DND-41 (cell line): ENCODE data around the gene PAN2.

Experiments used
- EZH2 ChIP-seq: IDR thresholded peaks from 3 replicates; pipeline ENCODE4 v1.6.1; 2012; ENCODE audit warnings: borderline replicate concordance, low read depth, mild to moderate bottlenecking, moderate library complexity, low read length, inconsistent platforms; ENCODE audit not compliant: severe bottlenecking
- TF ChIP-seq, protein P1 (sequence below): IDR thresholded peaks from 2 replicates; pipeline ENCODE4 v1.5.1; 2012; ENCODE audit warnings: borderline replicate concordance, low read length, moderate library complexity, mild to moderate bottlenecking; ENCODE audit not compliant: poor library complexity, severe bottlenecking; ENCODE audit errors: extremely low read depth

DNA sequence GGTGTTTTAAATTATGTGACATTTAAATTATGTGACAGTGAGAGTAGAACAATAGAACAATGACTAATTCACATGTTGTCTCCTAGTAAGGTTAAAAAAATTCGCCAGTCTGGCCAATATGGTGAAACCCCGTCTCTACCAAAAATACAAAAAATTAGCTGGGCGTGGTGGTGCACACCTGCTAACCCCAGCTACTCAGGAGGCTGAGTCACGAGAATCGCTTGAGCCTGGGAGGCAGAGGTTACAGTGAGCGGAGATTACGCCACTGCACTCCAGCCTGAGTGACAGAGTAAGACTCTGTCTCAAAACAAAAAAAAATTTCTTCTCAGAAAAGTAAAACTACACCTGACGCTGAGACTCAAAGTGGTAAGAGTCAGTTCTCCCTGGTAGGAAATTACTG is 36.4 kb downstream of the PAN2 start:
- TF ChIP-seq, protein P1, sequence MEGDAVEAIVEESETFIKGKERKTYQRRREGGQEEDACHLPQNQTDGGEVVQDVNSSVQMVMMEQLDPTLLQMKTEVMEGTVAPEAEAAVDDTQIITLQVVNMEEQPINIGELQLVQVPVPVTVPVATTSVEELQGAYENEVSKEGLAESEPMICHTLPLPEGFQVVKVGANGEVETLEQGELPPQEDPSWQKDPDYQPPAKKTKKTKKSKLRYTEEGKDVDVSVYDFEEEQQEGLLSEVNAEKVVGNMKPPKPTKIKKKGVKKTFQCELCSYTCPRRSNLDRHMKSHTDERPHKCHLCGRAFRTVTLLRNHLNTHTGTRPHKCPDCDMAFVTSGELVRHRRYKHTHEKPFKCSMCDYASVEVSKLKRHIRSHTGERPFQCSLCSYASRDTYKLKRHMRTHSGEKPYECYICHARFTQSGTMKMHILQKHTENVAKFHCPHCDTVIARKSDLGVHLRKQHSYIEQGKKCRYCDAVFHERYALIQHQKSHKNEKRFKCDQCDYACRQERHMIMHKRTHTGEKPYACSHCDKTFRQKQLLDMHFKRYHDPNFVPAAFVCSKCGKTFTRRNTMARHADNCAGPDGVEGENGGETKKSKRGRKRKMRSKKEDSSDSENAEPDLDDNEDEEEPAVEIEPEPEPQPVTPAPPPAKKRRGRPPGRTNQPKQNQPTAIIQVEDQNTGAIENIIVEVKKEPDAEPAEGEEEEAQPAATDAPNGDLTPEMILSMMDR: no peak
- no peak for TF ChIP-seq EZH2
